ENCODE measurements around the gene SPAM1.
"Not testable (repeated sequence)": the region's sequence is repeated elsewhere in the genome, so short reads cannot be mapped to it uniquely, and the experiment has no call there.

Gene SPAM1

GRCh38 chr7:123948136-123948535 lies 23.1 kb downstream of the SPAM1 start:
- no peak for DNase-seq (ENCODE audit: low spot score)

DNA sequence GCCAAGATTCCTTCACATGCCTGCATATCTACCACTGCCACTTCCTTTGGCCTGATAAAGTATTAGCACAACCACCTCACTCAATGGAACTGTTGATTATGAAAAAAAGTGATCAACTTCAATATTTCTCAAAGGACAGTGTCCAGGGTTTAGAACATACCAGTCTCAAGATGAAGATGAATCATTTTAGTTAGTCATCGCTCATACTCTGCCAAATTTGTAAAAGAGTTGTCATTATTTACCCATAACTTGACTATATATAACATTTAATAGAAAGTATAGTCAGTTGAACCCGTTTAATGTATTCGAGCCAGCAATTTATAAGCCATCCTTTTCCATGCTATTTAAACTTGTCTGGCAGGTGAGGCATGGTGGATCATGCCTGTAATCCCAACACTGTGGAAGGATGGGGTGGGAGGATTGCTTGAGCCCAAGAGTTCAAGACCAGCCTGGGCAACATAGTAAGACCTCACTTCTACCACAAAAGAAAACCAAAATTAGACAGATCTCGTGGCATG lies 33.2 kb downstream of the SPAM1 start:
- DNase-seq (ENCODE audit: low spot score): peak; percentile 53

DNA sequence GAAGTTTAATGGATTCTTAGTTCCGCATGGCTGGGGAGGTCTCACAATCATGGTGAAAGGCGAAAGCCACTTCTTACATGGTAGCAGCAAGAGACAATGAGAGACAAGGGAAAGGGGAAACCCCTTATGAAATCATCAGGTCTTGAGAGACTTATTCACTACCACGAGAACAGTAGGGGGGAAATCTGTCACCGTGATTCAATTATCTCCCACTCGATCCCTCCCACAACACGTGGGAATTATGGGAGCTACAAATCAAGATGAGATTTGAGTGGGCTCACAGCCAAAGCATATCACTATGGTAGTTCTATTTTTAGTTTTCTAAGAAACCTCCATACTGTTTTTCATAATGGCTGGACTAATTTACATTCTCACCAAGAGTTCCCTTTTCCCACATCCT lies 36.7 kb downstream of the SPAM1 start:
- DNase-seq (ENCODE audit: low spot score): no peak

DNA sequence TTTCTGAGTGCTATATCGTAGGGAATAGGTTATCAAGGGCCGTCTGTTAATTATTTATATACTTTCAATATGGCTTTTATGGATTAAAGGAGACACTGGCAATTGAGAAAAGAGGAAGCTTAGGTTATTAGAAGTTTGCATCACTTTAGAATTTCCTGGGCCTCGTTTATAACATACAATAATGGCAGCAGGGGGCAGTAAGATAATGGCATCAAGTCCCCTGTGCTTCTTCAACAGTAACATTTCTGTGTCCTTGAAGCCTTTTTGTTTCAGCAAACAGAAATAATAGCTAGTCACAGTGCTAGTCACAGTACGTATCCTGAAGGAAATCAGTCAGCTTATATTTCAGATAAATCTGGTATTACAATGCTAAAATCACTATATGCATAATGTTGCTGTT lies 41.9 kb downstream of the SPAM1 start:
- DNase-seq (ENCODE audit: low spot score): no peak

DNA sequence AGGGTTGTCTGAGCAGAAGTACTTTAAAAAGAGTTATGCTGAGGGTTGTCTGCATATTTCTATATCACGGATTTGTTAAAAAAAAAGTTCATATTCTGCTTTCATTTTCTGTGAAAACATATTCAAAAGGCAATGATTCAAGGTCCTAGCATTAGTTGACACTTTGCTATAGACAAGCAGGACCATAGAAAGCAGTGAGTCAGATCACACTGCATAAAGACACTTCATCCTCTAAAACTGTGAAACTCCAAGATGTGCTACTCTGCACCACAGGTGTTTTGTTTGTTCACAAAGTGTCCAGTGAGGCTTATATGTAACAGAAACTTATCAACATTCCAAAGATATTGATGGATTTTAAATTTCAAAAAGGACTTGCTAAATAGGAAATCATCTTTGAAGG lies 47.0 kb downstream of the SPAM1 start:
- no peak for DNase-seq (ENCODE audit: low spot score)

- no peak for DNase-seq (ENCODE audit: low spot score)
These were observed 47.8 kb downstream of the SPAM1 start for GRCh38 chr7:123972831-123973230.

- no peak for DNase-seq (ENCODE audit: low spot score)
These were observed 49.4 kb downstream of the SPAM1 start for GRCh38 chr7:123974326-123974908.

DNA sequence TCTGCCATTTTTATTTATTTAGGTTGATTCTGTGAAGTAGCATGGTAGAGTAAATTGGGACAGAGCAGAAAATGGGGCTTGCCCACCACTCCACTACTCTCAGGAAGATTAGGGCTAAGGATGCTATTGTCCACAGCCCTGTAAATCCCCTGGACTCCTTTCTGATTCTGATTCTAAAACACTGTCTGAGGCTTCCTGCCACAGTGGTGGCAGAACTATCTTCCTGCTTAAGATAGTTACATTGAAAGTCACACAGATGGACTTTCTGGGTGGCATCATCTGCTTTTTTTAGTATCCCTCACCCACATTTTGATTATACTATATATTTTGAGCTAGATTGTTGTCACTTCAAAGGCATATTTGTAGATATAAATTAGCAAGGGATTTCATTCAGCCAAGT lies 50.0 kb downstream of the SPAM1 start:
- DNase-seq (ENCODE audit: low spot score): no peak

DNA sequence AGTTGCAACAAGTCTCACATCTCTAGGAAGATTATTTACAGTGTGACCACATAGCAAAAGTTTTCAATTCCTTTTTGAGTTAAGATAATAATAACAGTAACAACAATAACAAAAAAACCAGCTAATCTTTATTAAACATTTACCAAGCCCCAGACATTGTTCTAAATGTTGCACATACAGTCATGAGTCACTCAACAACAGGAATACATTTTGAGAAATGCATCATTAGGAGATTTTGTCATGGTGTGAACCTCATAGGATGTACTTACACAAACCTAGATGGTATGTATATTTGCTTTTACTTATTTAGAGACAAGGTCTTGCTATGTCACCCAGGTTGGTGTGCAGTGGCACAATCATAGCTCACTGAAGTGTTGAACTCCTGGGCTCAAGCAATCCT lies 52.0 kb downstream of the SPAM1 start:
- DNase-seq (ENCODE audit: low spot score): no peak

- DNase-seq (ENCODE audit: low spot score): peak; percentile 43
These were observed 54.8 kb downstream of the SPAM1 start for GRCh38 chr7:123979876-123980275.

DNA sequence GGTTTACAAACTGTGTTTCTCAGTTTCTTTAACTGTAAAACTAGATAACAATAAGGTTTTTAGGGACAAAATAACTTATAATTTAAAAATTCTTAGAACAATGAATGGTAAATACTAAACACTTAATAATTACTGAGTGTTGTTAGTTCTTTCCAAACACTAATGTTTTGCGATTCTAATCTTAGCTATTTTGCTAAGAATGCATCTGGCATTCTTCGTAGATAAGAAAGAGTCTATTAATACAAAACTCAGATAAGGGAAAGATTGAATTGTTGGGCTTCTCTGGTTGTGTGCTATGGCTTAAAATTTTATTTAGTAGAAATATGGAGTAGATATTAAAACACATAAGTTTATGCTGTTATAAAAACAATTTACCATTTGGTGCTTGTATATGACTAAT lies 62.4 kb downstream of the SPAM1 start:
- no peak for DNase-seq (ENCODE audit: low spot score)

DNA sequence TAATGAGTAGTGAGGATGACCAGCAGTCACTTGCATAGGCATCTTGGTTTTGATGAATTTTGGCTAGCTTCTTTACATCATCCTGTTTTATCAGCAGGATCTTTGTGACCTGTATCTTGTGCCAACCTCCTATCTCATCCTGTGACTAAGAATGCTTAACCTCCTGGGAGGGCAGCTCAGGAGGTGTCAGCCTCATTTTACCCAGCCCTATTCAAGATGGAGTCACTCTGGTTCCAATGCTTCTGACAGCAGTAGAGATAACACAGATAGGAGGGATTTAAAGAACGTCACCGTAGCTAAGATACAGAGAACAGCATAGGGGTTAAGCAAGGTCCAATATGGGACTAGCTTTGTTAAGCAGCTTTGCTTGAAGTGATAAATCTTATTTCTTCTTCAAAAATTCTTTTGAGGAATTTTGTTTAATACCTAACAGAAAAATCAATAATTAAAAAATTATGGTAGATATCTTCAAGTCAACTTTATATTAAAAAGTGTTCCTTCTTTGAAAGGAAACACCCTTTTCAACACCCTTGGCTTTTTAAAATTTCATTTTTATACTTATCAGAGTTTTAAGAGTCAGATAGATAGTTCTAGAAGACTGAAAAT lies 68.0 kb downstream of the SPAM1 start:
- no peak for DNase-seq (ENCODE audit: low spot score)

DNA sequence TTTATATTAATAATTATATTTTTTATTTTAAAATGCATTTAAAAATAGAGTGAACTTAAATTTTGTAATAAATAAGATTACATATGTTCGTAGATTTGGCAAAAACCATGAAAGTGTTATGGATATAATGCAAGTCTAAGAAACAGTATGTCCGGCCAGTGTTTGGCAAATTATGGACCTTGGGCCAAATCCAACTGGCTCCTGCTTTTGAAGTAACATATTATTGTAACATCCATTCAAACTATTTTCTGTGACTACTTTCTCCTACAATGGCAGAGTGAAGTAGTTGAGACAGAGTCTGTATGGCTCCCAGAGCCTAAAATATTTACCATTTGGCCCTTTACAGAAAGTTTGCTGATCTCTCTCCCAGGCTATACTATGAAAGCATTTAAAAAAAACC lies 69.0 kb downstream of the SPAM1 start:
- no peak for DNase-seq (ENCODE audit: low spot score)

DNA sequence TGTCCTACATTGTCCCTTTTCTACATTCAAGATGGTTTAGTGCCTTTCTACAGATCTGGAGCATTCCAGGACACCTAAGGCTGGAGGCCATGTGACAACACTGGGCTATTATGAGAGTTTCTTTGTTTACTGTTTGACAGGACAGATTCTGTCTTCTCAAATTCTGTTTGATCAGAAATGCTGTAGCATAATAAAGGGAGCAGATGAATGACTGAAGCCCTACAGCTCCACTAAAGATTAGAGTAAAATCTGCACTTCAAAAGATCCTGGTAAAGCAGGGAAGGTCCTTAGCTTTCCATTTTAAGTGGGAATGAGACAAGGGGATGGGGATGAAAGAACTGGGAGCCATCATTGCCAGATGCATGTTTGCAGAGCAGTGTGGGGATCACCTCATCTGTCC lies 69.4 kb downstream of the SPAM1 start:
- no peak for DNase-seq (ENCODE audit: low spot score)

DNA sequence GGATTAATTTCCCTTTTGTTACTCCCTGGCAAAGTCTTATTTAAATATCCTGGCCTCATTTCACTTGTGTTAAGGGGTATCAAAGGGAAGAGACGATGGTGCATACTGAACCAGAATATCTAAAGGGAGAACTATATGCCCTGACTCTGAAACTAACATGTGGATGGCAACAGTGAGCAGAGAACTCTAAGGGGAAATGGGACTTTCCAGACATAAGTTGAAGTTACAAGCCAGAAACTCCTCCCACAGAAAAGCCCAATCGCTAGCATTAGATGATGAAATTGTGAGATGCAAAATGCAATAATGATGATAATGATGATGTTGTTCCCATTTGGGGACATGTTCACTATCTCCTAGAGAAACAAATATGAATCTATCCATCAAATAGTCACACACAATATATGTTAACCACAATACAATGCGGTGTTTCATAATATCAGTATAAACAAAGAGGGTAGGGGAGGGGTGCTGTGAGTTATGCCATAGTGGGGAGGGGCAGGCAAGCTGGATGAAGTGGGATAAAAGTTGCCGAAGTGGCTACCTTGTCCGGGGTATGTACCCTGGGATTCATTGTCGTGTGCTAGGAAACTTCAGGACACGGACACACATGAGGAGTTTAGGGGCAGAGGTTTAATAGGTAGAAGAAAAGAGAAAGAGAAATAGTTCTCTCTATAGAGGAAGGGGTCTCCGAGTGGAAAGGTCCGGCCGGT lies 70.7 kb downstream of the SPAM1 start:
- no peak for DNase-seq (ENCODE audit: low spot score)

DNA sequence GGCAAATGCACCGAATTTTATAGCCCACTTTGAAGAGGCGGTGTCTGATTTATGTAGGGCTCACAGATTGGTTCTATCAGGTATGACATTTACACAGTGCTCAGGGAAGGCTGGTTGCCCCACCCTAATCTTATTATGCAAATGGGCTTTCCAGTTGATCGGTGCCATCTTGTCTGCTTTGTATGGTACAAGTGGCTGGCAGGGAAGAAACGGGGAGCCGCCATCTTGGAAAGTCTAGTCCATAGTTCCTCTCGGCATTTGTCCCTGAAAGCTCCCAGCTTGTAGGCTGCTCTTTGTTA lies 71.2 kb downstream of the SPAM1 start:
- DNase-seq (ENCODE audit: low spot score): no peak

GRCh38 chr7:123998921-123999320 lies 73.9 kb downstream of the SPAM1 start:
- no peak for DNase-seq (ENCODE audit: low spot score)

DNA sequence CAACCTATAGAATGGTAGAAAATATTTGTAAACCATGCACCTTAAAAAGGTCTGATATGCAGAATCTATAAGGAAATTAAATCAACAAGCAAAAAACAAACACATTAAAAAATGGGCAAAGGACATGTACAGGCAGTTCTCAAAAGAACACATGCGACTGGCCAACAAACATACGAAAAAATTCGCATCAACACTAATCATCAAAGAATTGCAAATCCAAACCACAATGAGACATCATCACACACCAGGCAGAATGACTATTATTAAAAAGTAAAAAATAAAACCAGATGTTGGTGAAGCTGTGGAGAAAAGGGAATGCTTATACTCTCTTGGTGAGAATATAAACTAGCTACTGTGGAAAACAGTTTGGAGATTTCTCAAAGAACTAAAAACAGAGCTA lies 74.7 kb downstream of the SPAM1 start:
- no peak for DNase-seq (ENCODE audit: low spot score)

GRCh38 chr7:124008296-124008695 lies 83.3 kb downstream of the SPAM1 start:
- not testable (repeated sequence) for DNase-seq (ENCODE audit: low spot score)

DNA sequence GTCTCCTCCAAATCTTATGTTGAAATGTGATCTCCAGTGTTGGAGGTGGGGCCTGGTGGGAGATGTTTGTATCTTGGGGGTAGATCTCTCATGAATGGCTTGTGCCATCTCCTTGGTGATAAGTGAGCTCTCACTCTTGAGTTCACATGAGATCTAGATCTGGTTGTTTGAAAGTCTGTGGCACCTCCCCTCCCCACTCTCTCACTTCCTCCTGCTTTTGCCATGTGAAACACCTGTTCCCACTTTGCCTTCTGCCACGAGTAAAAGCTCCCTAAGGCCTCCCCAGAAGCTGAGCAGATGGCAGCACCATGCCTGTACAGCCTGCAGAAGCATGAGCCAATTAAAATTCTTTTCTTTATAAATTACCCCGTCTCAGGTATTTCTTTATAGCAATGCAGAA lies 84.3 kb downstream of the SPAM1 start:
- DNase-seq (ENCODE audit: low spot score): no peak
